Gastrocnemius medialis (tissue), 4 donors: ENCODE data around the gene DNAJA3.

Experiments
- POLR2A ChIP-seq, 2 donors: fragments of 450-650 bp; IDR thresholded peaks; one replicate each; pipeline ENCODE4 v1.6.1; 2017; ENCODE audit warnings: antibody characterized with exemption in 2 of 2, mild to moderate bottlenecking in 2 of 2, moderate library complexity in 2 of 2
- TF ChIP-seq, protein P1 (sequence below), 5 experiments: fragments of 450-650 bp in 3 of 5; fragments of 200-600 bp in 2 of 5; sonication (generic) in 2 of 5; IDR thresholded peaks in 4 of 5; conservative IDR thresholded peaks in 1 of 5; 1 replicate in 4 of 5; 2 replicates in 1 of 5; pipeline ENCODE4 v1.5.1; 2016 to 2019; ENCODE audit warnings: antibody characterized with exemption in 5 of 5, mild to moderate bottlenecking in 3 of 5, moderate library complexity in 3 of 5

GRCh38 chr16:4463522-4464163 is 38.0 kb downstream of the DNAJA3 start:
- no peak for TF ChIP-seq POLR2A (IDR thresholded peaks at IDR 0.05)
- TF ChIP-seq, protein P1, sequence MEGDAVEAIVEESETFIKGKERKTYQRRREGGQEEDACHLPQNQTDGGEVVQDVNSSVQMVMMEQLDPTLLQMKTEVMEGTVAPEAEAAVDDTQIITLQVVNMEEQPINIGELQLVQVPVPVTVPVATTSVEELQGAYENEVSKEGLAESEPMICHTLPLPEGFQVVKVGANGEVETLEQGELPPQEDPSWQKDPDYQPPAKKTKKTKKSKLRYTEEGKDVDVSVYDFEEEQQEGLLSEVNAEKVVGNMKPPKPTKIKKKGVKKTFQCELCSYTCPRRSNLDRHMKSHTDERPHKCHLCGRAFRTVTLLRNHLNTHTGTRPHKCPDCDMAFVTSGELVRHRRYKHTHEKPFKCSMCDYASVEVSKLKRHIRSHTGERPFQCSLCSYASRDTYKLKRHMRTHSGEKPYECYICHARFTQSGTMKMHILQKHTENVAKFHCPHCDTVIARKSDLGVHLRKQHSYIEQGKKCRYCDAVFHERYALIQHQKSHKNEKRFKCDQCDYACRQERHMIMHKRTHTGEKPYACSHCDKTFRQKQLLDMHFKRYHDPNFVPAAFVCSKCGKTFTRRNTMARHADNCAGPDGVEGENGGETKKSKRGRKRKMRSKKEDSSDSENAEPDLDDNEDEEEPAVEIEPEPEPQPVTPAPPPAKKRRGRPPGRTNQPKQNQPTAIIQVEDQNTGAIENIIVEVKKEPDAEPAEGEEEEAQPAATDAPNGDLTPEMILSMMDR (IDR thresholded peaks at IDR 0.05 in 4 of 5, conservative IDR thresholded peaks at IDR 0.05 in 1 of 5), result no peak
